Forelimb muscle (tissue), 1 donor: ENCODE results near the gene RPSA. TPM values are rescaled to one million over a fixed set of nuclear protein-coding genes. Genes with fewer than 3 reads are reported as not detected.
"Not testable (repeated sequence)": the region's sequence is repeated elsewhere in the genome, so short reads cannot be mapped to it uniquely, and the experiment has no call there.

ENCODE experiments used
- DNase-seq: peaks from one replicate; pipeline ENCODE4 v3.0.0-alpha.2; 2013; ENCODE audit warnings: low read depth
- polyA plus RNA-seq: library from polyadenylated mRNA; unstranded; fragments of 120-200 nt; gene quantifications from one replicate; pipeline ENCODE4 v1.2.1, GENCODE V29; 2013; ENCODE audit not compliant: insufficient read length

The RPSA gene
- polyA plus RNA-seq, 1 donor: 2,221 TPM

DNA sequence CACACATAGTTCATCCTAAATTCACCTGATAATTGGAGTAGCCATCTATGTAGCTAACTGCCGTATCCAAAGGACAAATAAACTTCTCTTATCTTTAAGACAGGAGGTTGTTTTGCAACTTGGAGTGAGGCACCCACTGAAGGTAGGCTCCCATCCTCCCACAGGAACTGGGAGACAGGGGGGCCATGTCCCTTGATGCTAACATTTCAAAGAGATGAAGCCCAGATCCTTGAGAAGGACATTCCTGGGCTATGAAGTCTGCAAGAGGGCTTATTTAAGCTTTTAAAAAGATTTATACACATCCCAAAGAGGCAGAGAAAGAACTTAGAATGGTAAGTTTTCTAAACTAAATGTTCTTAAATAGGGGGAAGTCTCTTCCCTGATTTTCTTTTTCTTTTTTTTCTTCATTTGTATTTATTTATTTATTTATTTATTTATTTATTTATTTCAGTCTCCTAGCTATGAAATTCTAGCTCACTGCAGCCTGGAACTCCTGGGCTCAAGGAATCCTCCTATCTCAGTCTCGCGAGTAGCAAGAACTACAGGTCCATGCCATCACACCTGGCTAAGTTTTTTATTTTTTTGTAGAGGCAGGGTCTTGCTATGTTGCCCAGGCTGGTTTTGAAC, 48.2 kb downstream of the RPSA start:
- DNase-seq: no peak

DNA sequence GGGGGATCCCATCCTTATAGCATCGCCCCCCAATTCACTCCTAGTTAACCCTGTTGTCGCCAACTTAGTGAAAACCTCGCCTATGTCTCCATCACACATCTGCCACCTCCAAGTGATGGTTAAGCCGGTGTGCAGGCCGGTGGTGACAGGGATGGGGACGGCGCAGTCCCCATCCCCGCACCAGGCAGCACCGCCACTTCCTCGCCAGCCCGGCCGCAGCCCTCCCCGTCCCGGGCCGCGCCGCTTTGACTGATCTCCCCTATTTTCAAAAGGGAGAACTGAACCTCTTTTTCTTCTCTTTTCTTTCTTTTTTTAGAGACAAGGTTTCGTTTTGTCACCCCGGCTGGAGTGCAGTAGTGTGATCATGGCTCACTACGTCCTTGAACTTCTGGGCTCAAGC, 49.6 kb downstream of the RPSA start:
- no peak for DNase-seq

DNA sequence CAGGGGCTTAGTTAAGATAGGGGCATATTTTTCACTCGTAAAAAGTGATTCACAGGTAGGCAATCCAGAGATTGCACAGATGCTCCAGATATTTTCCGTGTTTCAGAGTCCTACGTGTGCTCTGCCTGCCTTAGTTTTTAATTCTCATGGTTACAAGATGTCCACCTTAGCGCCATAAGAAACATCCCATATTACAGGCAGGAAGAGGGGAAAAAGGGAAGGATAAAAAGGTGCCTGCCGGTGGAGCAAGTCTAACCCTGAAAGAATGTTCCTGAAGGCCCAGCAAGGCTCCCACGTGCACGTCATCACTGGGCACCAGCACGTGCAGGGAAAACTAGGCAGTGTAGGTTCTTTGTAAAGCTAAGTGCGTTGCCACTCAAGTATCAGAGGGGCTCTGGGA, 50.8 kb downstream of the RPSA start:
- DNase-seq: no peak

DNA sequence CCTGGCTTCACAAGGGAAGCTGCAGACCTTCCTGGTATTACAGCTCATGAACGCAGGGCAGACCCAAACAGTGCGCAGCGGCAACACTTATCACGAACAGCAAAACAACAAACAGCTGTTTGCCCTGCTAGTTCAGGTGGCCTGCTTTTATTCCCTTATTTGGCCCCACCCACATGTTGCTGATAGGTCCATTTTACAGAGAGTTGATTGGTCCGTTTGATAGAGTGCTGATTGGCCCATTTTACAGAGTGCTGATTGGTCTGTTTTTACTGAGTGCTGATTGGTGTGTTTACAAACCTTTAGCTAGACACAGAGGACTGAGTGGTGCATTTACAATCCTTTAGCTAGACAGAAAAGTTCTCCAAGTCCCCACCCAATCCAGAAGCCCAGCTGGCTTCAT, 52.1 kb downstream of the RPSA start:
- DNase-seq: not testable (repeated sequence)

DNA sequence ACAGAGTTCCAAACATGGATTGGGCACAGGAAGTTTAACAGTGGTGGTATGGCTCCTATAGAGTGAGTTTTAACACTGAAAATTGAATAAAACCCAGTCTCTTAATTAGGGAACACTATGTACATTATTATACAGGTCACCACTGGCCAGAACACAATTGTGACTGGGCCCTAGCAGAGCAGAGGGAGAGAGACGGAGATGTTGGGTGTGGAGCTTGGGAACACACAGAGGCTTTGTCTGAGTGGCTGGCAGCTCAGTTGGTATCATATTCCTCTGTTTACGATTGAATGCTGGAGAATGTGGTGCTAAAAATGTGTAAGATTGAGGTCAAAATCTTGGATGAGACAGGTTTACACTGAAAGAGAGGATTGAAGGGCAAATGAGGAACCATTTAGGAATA, 54.2 kb downstream of the RPSA start:
- DNase-seq: no peak

Other genes with a start within 250 kb of the RPSA start
- 265 TPM for gene XIRP1, start 214.1 kb upstream of the RPSA start, polyA plus RNA-seq
- 4.2 TPM for gene CX3CR1, start 126.7 kb upstream of the RPSA start, polyA plus RNA-seq
- not detected for gene CCR8, start 77.0 kb upstream of the RPSA start, polyA plus RNA-seq
- 19.1 TPM for gene SLC25A38, start 23.4 kb upstream of the RPSA start, polyA plus RNA-seq
- gene MOBP, start 61.0 kb downstream of the RPSA start, polyA plus RNA-seq: 0.09 TPM